GM12874 (cell line): ENCODE measurements around the gene ECHS1.

Source experiments
- TF ChIP-seq, protein P1 (sequence below): IDR thresholded peaks from 2 replicates; pipeline ENCODE4 v1.5.1; 2011; ENCODE audit warnings: low read depth, mild to moderate bottlenecking, control low read depth, low read length, moderate library complexity; ENCODE audit not compliant: insufficient read depth

The ECHS1 gene

GRCh38 chr10:133312769-133313145 lies 60.4 kb downstream of the ECHS1 start:
- TF ChIP-seq, protein P1, sequence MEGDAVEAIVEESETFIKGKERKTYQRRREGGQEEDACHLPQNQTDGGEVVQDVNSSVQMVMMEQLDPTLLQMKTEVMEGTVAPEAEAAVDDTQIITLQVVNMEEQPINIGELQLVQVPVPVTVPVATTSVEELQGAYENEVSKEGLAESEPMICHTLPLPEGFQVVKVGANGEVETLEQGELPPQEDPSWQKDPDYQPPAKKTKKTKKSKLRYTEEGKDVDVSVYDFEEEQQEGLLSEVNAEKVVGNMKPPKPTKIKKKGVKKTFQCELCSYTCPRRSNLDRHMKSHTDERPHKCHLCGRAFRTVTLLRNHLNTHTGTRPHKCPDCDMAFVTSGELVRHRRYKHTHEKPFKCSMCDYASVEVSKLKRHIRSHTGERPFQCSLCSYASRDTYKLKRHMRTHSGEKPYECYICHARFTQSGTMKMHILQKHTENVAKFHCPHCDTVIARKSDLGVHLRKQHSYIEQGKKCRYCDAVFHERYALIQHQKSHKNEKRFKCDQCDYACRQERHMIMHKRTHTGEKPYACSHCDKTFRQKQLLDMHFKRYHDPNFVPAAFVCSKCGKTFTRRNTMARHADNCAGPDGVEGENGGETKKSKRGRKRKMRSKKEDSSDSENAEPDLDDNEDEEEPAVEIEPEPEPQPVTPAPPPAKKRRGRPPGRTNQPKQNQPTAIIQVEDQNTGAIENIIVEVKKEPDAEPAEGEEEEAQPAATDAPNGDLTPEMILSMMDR = no peak
